Neuronal stem cell (in vitro differentiated cells): ENCODE results near the gene ACTR8.

Experiments
- DNase-seq: peaks from one replicate; pipeline ENCODE4 v3.0.0-alpha.2; 2013; ENCODE audit warnings: low spot score
- H2AFZ ChIP-seq: one replicate; pipeline ENCODE4 v1.6.1; 2013; ENCODE audit warnings: mild to moderate bottlenecking, low read length, inconsistent platforms
- H2AK5ac ChIP-seq: 2 replicates; pipeline ENCODE4 v1.6.1; 2013; ENCODE audit warnings: low read depth, mild to moderate bottlenecking, inconsistent platforms, low read length, moderate library complexity, mixed read lengths
- H2BK120ac ChIP-seq: 2 replicates; pipeline ENCODE4 v1.6.1; 2013; ENCODE audit warnings: low read depth, mild to moderate bottlenecking, inconsistent platforms, low read length, moderate library complexity, mixed read lengths
- H2BK12ac ChIP-seq: one replicate; pipeline ENCODE4 v1.6.1; 2013; ENCODE audit warnings: low read length, inconsistent platforms
- H2BK15ac ChIP-seq: 2 replicates; pipeline ENCODE4 v1.6.1; 2013; ENCODE audit warnings: mild to moderate bottlenecking, low read length, inconsistent platforms, mixed read lengths
- H2BK5ac ChIP-seq: one replicate; pipeline ENCODE4 v1.6.1; 2013; ENCODE audit warnings: inconsistent platforms, mild to moderate bottlenecking, low read length, moderate library complexity
- H3K14ac ChIP-seq: one replicate; pipeline ENCODE4 v1.6.1; 2013; ENCODE audit warnings: low read length, inconsistent platforms
- H3K18ac ChIP-seq: 2 replicates; pipeline ENCODE4 v1.6.1; 2013; ENCODE audit warnings: low read length, inconsistent platforms
- H3K23ac ChIP-seq: 2 replicates; pipeline ENCODE4 v1.6.1; 2013; ENCODE audit warnings: low read depth, mild to moderate bottlenecking, mixed read lengths, low read length, inconsistent platforms; ENCODE audit not compliant: poor library complexity
- H3K27ac ChIP-seq: replicated peaks from 3 replicates; pipeline ENCODE4 v1.5.1; 2013; ENCODE audit warnings: low read length, inconsistent platforms
- H3K27me3 ChIP-seq, 3 experiments: 2 replicates each; pipeline ENCODE4 v1.6.1; 2013; ENCODE audit warnings: low read length in 3 of 3, mild to moderate bottlenecking in 2 of 3, inconsistent platforms in 1 of 3, low read depth in 1 of 3, mixed read lengths in 1 of 3, moderate library complexity in 1 of 3; ENCODE audit not compliant: control insufficient read depth in 3 of 3, insufficient read depth in 3 of 3
- H3K36me3 ChIP-seq, 2 donors: replicated peaks in 1 of 2; 2 replicates each; pipeline ENCODE4 v1.6.1; 2013; ENCODE audit warnings: low read length in 2 of 2; ENCODE audit not compliant: control insufficient read depth in 2 of 2, insufficient read depth in 2 of 2
- H3K4ac ChIP-seq: 2 replicates; pipeline ENCODE4 v1.6.1; 2013; ENCODE audit warnings: inconsistent platforms, mild to moderate bottlenecking, low read length, moderate library complexity
- H3K4me1 ChIP-seq, 2 donors: 1 replicate in 1 of 2; 2 replicates in 1 of 2; pipeline ENCODE4 v1.6.1; 2013; ENCODE audit warnings: low read length in 2 of 2, low read depth in 1 of 2; ENCODE audit not compliant: control insufficient read depth in 2 of 2, insufficient read depth in 1 of 2
- H3K4me2 ChIP-seq: one replicate; pipeline ENCODE4 v1.6.1; 2013; ENCODE audit warnings: mild to moderate bottlenecking, low read length, inconsistent platforms; ENCODE audit not compliant: insufficient read depth, poor library complexity, severe bottlenecking
- H3K4me3 ChIP-seq, 2 donors: 2 replicates each; pipeline ENCODE4 v1.5.1; 2013; ENCODE audit warnings: low read length in 2 of 2, mild to moderate bottlenecking in 2 of 2, inconsistent platforms in 1 of 2, moderate library complexity in 1 of 2
- H3K79me1 ChIP-seq: one replicate; pipeline ENCODE4 v1.6.1; 2013; ENCODE audit warnings: low read depth, mild to moderate bottlenecking, inconsistent platforms, low read length, moderate library complexity
- H3K9ac ChIP-seq: one replicate; pipeline ENCODE4 v1.6.1; 2013; ENCODE audit warnings: mild to moderate bottlenecking, low read depth, low read length, inconsistent platforms; ENCODE audit not compliant: poor library complexity
- H3K9me3 ChIP-seq, 2 donors: replicated peaks in 1 of 2; 2 replicates each; pipeline versions ENCODE3 to v1.6.1; 2013; ENCODE audit warnings: low read length in 2 of 2, mild to moderate bottlenecking in 2 of 2, inconsistent platforms in 1 of 2, low read depth in 1 of 2, mixed read lengths in 1 of 2, moderate library complexity in 1 of 2; ENCODE audit not compliant: control insufficient read depth in 2 of 2, insufficient read depth in 1 of 2
- H4K8ac ChIP-seq: one replicate; pipeline ENCODE4 v1.6.1; 2013; ENCODE audit warnings: low read depth, mild to moderate bottlenecking, inconsistent platforms, low read length, moderate library complexity
- H4K91ac ChIP-seq: one replicate; pipeline ENCODE4 v1.6.1; 2013; ENCODE audit warnings: low read length, low read depth, mild to moderate bottlenecking, inconsistent platforms; ENCODE audit not compliant: poor library complexity
- WGBS, 2 donors: extraction: QIAGEN DNeasy Blood & Tissue Kit; methylation state at CpG; one replicate each; pipeline ENCODE4 v1.1.7; 2013; ENCODE audit warnings: missing lambda C conversion rate in 2 of 2, mixed read lengths in 1 of 2; ENCODE audit not compliant: insufficient read length in 2 of 2, insufficient replicate concordance in 1 of 2; ENCODE audit errors: extremely low coverage in 2 of 2; 5-methylcytosine and 5-hydroxymethylcytosine counted together

The ACTR8 gene

DNA sequence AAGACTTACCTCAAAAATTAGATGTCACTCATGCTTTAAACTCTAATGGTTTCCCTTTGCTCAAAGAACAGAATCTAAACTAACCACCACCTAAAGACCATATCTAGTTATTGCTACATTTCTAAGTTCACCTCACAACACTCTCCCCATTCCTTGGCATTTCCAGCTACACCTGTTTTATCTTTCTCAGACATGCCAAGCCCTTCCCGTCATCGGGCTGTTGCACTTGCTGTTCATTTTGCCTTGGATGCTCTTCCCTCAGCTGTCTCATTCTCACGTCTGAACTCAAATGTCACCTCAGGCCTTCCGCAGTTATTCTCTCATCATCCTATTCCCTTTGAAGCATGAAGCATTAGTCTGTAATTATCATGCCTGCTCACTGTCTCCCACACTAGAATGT, 1.1 kb upstream of the ACTR8 start:
- Histone ChIP-seq H3K23ac (no peak overlapping the region), H2BK5ac (no peak overlapping the region), H3K14ac (no peak overlapping the region), H3K4me2 (no peak overlapping the region), H3K4me3 (no peak overlapping the region), H3K36me3 (peaks cover 12 to 74% of the 10 kb centered on the region in 2 donors), H2BK120ac (no peak overlapping the region), H4K8ac (no peak overlapping the region), H3K27ac (no peak overlapping the region), H2BK15ac (no peak overlapping the region), H4K91ac (no peak overlapping the region), H3K4ac (no peak overlapping the region), H3K9ac (no peak overlapping the region), H2BK12ac (no peak overlapping the region), H3K4me1 (peaks cover 6 to 11% of the 10 kb centered on the region in 2 donors), H2AFZ (no peak overlapping the region), H3K9me3 (no peaks in the 10 kb centered on the region), H3K18ac (no peak overlapping the region), H3K27me3 (no peaks in the 10 kb centered on the region), H2AK5ac (no peak overlapping the region), H3K79me1 (no peaks in the 10 kb centered on the region)
- DNase-seq = no peak
- WGBS, 2 donors = no CpG with 5 or more reads among the region's 4 CpGs

- Histone ChIP-seq H3K36me3 (peaks cover 17 to 75% of the 10 kb centered on the region in 2 donors), H3K27ac (no peak overlapping the region)
- no peak for DNase-seq
Measured at GRCh38 chr3:53880396-53881345, 1.3 kb downstream of the ACTR8 start.

GRCh38 chr3:53865732-53866499, 16.0 kb downstream of the ACTR8 start:
- no peaks in the 10 kb centered on the region for H3K9me3 ChIP-seq
- H2AK5ac ChIP-seq = no peak overlapping the region
- H2BK12ac ChIP-seq = no peak overlapping the region
- H3K27ac ChIP-seq = no peak overlapping the region
- no peak overlapping the region for H2BK15ac ChIP-seq
- H2AFZ ChIP-seq = no peak overlapping the region
- H3K4me3 ChIP-seq = no peak overlapping the region
- no peak overlapping the region for H3K23ac ChIP-seq
- H3K27me3 ChIP-seq = no peaks in the 10 kb centered on the region
- H4K91ac ChIP-seq = no peak overlapping the region
- no peaks in the 10 kb centered on the region for H3K79me1 ChIP-seq
- WGBS, 2 donors = no CpG with 5 or more reads among the region's 5 CpGs
- H3K14ac ChIP-seq = no peak overlapping the region
- H3K4ac ChIP-seq = no peak overlapping the region
- no peaks in the 10 kb centered on the region for H3K4me1 ChIP-seq
- no peak overlapping the region for H3K4me2 ChIP-seq
- H3K9ac ChIP-seq = no peak overlapping the region
- no peak overlapping the region for H2BK120ac ChIP-seq
- DNase-seq = no peak
- H3K36me3 ChIP-seq = peaks cover 27 to 95% of the 10 kb centered on the region in 2 donors
- no peak overlapping the region for H3K18ac ChIP-seq
- no peak overlapping the region for H2BK5ac ChIP-seq
- no peak overlapping the region for H4K8ac ChIP-seq

More at GRCh38 chr3:53880396-53881345, 1.3 kb downstream of the ACTR8 start:
- Histone ChIP-seq H3K4me2 (peak overlapping the region; percentile 56), H4K8ac (no peak overlapping the region), H3K4me1 (peaks cover 6 to 11% of the 10 kb centered on the region in 2 donors), H2BK120ac (no peak overlapping the region), H2BK15ac (no peak overlapping the region), H2BK12ac (no peak overlapping the region), H3K23ac (no peak overlapping the region), H3K79me1 (no peaks in the 10 kb centered on the region), H2AFZ (no peak overlapping the region), H3K27me3 (no peaks in the 10 kb centered on the region), H4K91ac (no peak overlapping the region), H3K4ac (no peak overlapping the region), H3K9ac (no peak overlapping the region), H3K18ac (no peak overlapping the region), H2BK5ac (no peak overlapping the region), H3K9me3 (no peaks in the 10 kb centered on the region), H3K4me3 (peak overlapping the region; percentile 62 to 74), H3K14ac (no peak overlapping the region), H2AK5ac (no peak overlapping the region)
- WGBS, 2 donors = no CpG with 5 or more reads among the region's 10 CpGs

DNA sequence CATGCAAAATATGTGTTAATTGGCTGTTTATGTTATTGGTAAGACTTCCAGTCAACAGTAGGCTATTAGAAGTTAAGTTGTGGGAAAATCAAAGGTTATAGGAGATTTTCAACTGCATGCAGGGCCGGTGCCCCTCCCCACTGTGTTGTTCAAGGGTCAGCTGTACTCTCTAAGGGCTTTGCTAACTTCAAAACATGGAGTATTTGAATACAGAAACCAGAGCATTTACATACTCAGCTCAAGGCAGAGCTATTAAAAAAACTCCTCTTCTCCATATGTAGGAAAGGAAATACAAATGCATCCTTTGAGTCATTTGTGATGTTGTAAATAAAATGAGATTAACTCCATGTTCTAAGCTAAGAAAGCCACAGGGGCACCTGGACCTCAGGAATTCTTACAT, 18.8 kb downstream of the ACTR8 start:
- Histone ChIP-seq H3K36me3 (peaks cover 14 to 97% of the 10 kb centered on the region in 2 donors), H2BK15ac (no peak overlapping the region), H3K4me2 (no peak overlapping the region)

More for the DNA sequence above, 18.8 kb downstream of the ACTR8 start:
- Histone ChIP-seq H4K91ac (no peak overlapping the region), H3K79me1 (no peaks in the 10 kb centered on the region), H4K8ac (no peak overlapping the region), H2BK12ac (no peak overlapping the region), H3K4ac (no peak overlapping the region), H3K4me3 (no peak overlapping the region), H2AK5ac (no peak overlapping the region), H3K9me3 (no peaks in the 10 kb centered on the region), H2BK5ac (no peak overlapping the region), H2BK120ac (no peak overlapping the region), H3K27ac (no peak overlapping the region), H3K4me1 (no peaks in the 10 kb centered on the region), H3K27me3 (no peaks in the 10 kb centered on the region), H3K23ac (no peak overlapping the region), H2AFZ (no peak overlapping the region), H3K9ac (no peak overlapping the region), H3K14ac (no peak overlapping the region), H3K18ac (no peak overlapping the region)
- WGBS, 2 donors = no CpG with 5 or more reads among the region's 1 CpG
- DNase-seq = no peak
